ENCODE data around the gene BST2. TPM values are rescaled to one million over a fixed set of nuclear protein-coding genes. Genes with fewer than 3 reads are reported as not detected.
A peak's percentile ranks its signal among the peaks of the same experiment; 100 is the strongest.

BST2 gene
- total and polyA plus RNA-seq, 9 of the 15 experiments (the other 6 are each of a cell fraction or from before 2014, with no cell fraction given) = 11.2 to 232 (median 151) TPM

DNA sequence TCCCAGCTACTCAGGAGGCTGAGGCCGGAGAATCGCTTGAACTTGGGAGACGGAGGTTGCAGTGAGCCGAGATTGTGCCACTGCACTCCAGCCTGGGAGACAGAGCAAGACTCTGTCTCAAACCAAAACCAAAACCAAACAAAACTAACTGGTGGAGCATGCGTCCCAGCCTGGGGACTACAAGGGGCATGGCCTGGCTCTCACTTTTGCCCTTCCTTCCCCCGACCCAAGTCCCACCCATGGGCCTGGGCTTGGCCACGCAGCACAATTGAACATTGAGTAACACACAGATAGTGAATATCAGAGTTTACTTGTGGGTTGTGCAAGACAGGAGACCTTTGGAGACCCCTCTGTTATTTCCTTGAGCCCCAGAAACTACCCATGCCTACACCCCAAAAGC lies 29.8 kb upstream of the BST2 start:
- Histone ChIP-seq H3K9ac (ENCODE audit: insufficient read depth in 1 of 2, low read depth in 2 of 2, low read length in 2 of 2) (no peak overlapping the region), H4K20me1 (replicated peaks; ENCODE audit: control insufficient read depth, insufficient read depth, low read length) (no peaks in the 10 kb centered on the region; the same call in none of the 2 replicates), H3K4me3 (no peak overlapping the region), H3K4me2 (ENCODE audit: insufficient read depth, low read length) (no peak overlapping the region), H3K27ac (ENCODE audit: extremely low read depth, low read depth, low read length) (no peak overlapping the region), H3K27me3 (ENCODE audit: control insufficient read depth in 2 of 2, insufficient read depth in 2 of 2, low read length in 2 of 2) (peaks cover 0 to 23% of the 10 kb centered on the region in 2 experiments; a peak in 4 of 5 replicates), H3K79me2 (ENCODE audit: control insufficient read depth, insufficient read depth, low read length) (no peaks in the 10 kb centered on the region), H3K36me3 (ENCODE audit: control insufficient read depth, insufficient read depth, low read length) (no peaks in the 10 kb centered on the region), H3K9me3 (replicated peaks; ENCODE audit: control insufficient read depth, insufficient read depth, low read depth, low read length) (no peaks in the 10 kb centered on the region; the same call in 1 of the 2 replicates), H3K9me1 (ENCODE audit: control insufficient read depth, insufficient read depth, low read length) (no peaks in the 10 kb centered on the region), H3K4me1 (replicated peaks in 1 of 2; ENCODE audit: control insufficient read depth in 2 of 2, insufficient read depth in 2 of 2, low read length in 2 of 2) (peaks cover 0 to 6% of the 10 kb centered on the region in 2 experiments; a peak in 2 of 5 replicates), H2AFZ (ENCODE audit: low read depth, low read length) (no peak overlapping the region)
- DNase-seq (ENCODE audit: extremely low read depth in 1 of 4, low spot score in 3 of 4) = no peak
- intact Hi-C loops (cut with micrococcal nuclease) (no loop called here), in situ Hi-C loops (cut with MboI) (no loop called here)
- ChIA-PET POLR2A (no interaction called here), CTCF (ENCODE audit: low intra/inter-chr PET ratio) (no interaction called here)
- TF ChIP-seq FOXK2 (conservative IDR thresholded peaks at IDR 0.05 in 1 of 2, IDR thresholded peaks at IDR 0.05 in 1 of 2; ENCODE audit: low read depth in 2 of 2) = no peak
- TF ChIP-seq, protein P1, sequence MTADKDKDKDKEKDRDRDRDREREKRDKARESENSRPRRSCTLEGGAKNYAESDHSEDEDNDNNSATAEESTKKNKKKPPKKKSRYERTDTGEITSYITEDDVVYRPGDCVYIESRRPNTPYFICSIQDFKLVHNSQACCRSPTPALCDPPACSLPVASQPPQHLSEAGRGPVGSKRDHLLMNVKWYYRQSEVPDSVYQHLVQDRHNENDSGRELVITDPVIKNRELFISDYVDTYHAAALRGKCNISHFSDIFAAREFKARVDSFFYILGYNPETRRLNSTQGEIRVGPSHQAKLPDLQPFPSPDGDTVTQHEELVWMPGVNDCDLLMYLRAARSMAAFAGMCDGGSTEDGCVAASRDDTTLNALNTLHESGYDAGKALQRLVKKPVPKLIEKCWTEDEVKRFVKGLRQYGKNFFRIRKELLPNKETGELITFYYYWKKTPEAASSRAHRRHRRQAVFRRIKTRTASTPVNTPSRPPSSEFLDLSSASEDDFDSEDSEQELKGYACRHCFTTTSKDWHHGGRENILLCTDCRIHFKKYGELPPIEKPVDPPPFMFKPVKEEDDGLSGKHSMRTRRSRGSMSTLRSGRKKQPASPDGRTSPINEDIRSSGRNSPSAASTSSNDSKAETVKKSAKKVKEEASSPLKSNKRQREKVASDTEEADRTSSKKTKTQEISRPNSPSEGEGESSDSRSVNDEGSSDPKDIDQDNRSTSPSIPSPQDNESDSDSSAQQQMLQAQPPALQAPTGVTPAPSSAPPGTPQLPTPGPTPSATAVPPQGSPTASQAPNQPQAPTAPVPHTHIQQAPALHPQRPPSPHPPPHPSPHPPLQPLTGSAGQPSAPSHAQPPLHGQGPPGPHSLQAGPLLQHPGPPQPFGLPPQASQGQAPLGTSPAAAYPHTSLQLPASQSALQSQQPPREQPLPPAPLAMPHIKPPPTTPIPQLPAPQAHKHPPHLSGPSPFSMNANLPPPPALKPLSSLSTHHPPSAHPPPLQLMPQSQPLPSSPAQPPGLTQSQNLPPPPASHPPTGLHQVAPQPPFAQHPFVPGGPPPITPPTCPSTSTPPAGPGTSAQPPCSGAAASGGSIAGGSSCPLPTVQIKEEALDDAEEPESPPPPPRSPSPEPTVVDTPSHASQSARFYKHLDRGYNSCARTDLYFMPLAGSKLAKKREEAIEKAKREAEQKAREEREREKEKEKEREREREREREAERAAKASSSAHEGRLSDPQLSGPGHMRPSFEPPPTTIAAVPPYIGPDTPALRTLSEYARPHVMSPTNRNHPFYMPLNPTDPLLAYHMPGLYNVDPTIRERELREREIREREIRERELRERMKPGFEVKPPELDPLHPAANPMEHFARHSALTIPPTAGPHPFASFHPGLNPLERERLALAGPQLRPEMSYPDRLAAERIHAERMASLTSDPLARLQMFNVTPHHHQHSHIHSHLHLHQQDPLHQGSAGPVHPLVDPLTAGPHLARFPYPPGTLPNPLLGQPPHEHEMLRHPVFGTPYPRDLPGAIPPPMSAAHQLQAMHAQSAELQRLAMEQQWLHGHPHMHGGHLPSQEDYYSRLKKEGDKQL (CRISPR knock-in tag; IDR thresholded peaks at IDR 0.05; ENCODE audit: borderline replicate concordance) = no peak
- TF ChIP-seq KDM5B (IDR thresholded peaks at IDR 0.05; ENCODE audit: insufficient replicate concordance, low read depth, low read length) = no peak
- TF ChIP-seq ATF4 (CRISPR knock-in tag; IDR thresholded peaks at IDR 0.05) = no peak
- TF ChIP-seq NRF1 (conservative IDR thresholded peaks at IDR 0.05 in 1 of 2, IDR thresholded peaks at IDR 0.05 in 1 of 2) = 0 out of 4 replicates have a peak, but pooled peaks of 1 of the 2 experiments have one; percentile 13
- no peak for TF ChIP-seq YY1 (IDR thresholded peaks at IDR 0.05; ENCODE audit: borderline replicate concordance in 1 of 3, control insufficient read depth in 1 of 3, extremely low read depth in 1 of 3, insufficient read depth in 3 of 3, insufficient read length in 1 of 3, insufficient replicate concordance in 2 of 3, low read depth in 1 of 3, low read length in 2 of 3)
- no peak for TF ChIP-seq MTA1 (IDR thresholded peaks at IDR 0.05; ENCODE audit: borderline replicate concordance)
- WGBS (ENCODE audit: insufficient coverage, low coverage, missing lambda C conversion rate) = 33% methylated on average over 7 of the region's 7 CpGs
- FAIRE-seq = no peak
- no TSS peak for BruUV-seq (replicated peaks)
- no peak for ATAC-seq
